Activated CD4-positive, alpha-beta memory T cell treated with anti-CD3 and anti-CD28 coated beads for 36 hours (primary cell): ENCODE results near the gene SARDH. TPM values are rescaled to one million over a fixed set of nuclear protein-coding genes. Genes with fewer than 3 reads are reported as not detected.

Experiments
- CTCF ChIA-PET: fragments of 350-600 bp; sonication (Branson Sonifier 250); formaldehyde crosslinking; loops from one replicate; lab custom pipeline; 2021; ENCODE audit warnings: antibody characterized with exemption, inconsistent platforms; lab: Charles Lee
- POLR2A ChIA-PET: fragments of 350-600 bp; sonication (Branson Sonifier 250); formaldehyde crosslinking; loops from one replicate; lab custom pipeline; 2021; ENCODE audit warnings: antibody characterized with exemption; lab: Charles Lee
- DNase-seq: peaks from one replicate; pipeline ENCODE4 v3.0.0-alpha.2; 2020
- H3K27ac Mint-ChIP-seq: one replicate; pipeline ENCODE4 v1.8.0; 2021; ENCODE audit warnings: mixed read lengths
- H3K27me3 Mint-ChIP-seq: one replicate; pipeline ENCODE4 v1.8.0; 2021; ENCODE audit warnings: mixed read lengths
- H3K36me3 Mint-ChIP-seq: one replicate; pipeline ENCODE4 v1.8.0; 2021; ENCODE audit warnings: mixed read lengths
- H3K4me1 Mint-ChIP-seq: one replicate; pipeline ENCODE4 v1.8.0; 2021; ENCODE audit warnings: low read depth, mixed read lengths
- H3K4me3 Mint-ChIP-seq: one replicate; pipeline ENCODE4 v1.8.0; 2021; ENCODE audit warnings: mild to moderate bottlenecking, mixed read lengths
- H3K9me3 Mint-ChIP-seq: one replicate; pipeline ENCODE4 v1.8.0; 2021; ENCODE audit warnings: mixed read lengths
- intact Hi-C: fragments of 100-400 bp; cut with micrococcal nuclease; formaldehyde crosslinking; loops from one replicate; pipeline ENCODE4 v1.15.1; 2023
- total RNA-seq, 2 experiments: library from RNA; stranded (reverse); gene quantifications; one replicate each; pipeline ENCODE4 v1.2.3, GENCODE V29; 2021

The SARDH gene
- total RNA-seq, 2 experiments from 2014 or later, result 6.5 to 6.6 TPM

GRCh38 chr9:133687856-133688761 is 50.0 kb downstream of the SARDH start:
- POLR2A ChIA-PET, result no interaction called here

DNA sequence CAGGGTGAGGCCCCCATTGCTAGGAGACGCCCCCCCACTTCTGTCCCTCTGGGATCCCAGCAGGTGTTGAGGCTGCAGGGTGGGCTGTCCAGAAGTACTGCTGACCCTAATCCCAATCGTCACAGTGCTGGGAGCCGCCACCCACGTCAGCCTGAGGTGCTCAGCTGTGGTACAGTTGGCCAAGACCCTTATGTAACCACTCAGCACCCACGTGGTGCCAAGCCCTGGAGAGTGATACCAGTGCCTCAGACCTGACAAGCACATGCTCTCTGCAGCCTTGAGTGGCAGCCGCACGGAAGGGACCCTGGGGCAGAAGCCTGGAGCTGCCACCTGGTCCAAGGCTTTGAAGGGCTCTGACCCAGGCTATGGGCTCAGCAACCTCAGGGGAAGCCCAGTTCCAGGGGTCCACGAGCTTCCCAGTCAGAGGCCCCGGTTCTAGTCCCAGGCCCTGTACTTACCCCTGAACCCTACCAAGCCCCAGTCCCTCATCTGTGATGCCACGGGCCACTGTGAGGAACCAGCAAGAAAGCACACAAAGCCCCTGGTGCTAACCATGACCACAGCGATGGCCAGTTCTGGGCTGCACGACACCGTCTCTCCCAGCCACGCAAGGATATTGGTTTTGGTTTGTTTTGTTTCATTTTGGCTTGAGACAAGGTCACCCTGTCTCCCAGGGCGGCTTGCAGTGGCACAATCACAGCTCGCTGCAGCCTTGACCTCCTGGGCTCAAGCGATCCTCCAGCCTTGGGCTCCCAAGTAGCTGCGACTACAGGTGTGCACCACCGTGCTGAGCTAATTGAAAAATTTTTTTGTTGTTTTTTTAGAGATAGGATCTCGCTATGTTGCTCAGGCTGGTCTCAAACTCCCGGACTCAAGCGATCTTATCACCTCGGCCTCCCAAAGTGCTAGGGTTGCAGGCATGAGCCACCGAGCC is 51.2 kb downstream of the SARDH start:
- no peaks in the 10 kb centered on the region for H3K9me3 Mint-ChIP-seq
- intact Hi-C loops, result no loop called here
- DNase-seq, result no peak
- ChIA-PET CTCF (no interaction called here), POLR2A (no interaction called here)
- H3K27me3 Mint-ChIP-seq, result no peaks in the 10 kb centered on the region
- no peak overlapping the region for H3K4me3 Mint-ChIP-seq
- peaks cover 25% of the 10 kb centered on the region for H3K4me1 Mint-ChIP-seq
- peaks cover 2% of the 10 kb centered on the region for H3K36me3 Mint-ChIP-seq
- no peak overlapping the region for H3K27ac Mint-ChIP-seq

More at GRCh38 chr9:133687856-133688761, 50.0 kb downstream of the SARDH start:
- no peaks in the 10 kb centered on the region for H3K27me3 Mint-ChIP-seq
- DNase-seq, result no peak
- peaks cover 2% of the 10 kb centered on the region for H3K36me3 Mint-ChIP-seq
- no peaks in the 10 kb centered on the region for H3K9me3 Mint-ChIP-seq
- CTCF ChIA-PET, result no interaction called here
- no peak overlapping the region for H3K27ac Mint-ChIP-seq
- peaks cover 24% of the 10 kb centered on the region for H3K4me1 Mint-ChIP-seq
- no peak overlapping the region for H3K4me3 Mint-ChIP-seq
- intact Hi-C loops, result no loop called here

GRCh38 chr9:133685653-133686609 is 52.2 kb downstream of the SARDH start:
- Mint-ChIP-seq H3K27me3 (no peaks in the 10 kb centered on the region), H3K36me3 (peaks cover 2% of the 10 kb centered on the region), H3K4me1 (peaks cover 19% of the 10 kb centered on the region), H3K9me3 (no peaks in the 10 kb centered on the region), H3K4me3 (no peak overlapping the region), H3K27ac (no peak overlapping the region)
- CTCF ChIA-PET, result no interaction called here
- DNase-seq, result no peak
- intact Hi-C loops, result no loop called here
- POLR2A ChIA-PET, result no interaction called here

- intact Hi-C loops, result no loop called here
- ChIA-PET CTCF (no interaction called here), POLR2A (no interaction called here)
- H3K27ac Mint-ChIP-seq, result no peak overlapping the region
- H3K9me3 Mint-ChIP-seq, result no peaks in the 10 kb centered on the region
- H3K4me3 Mint-ChIP-seq, result no peak overlapping the region
- DNase-seq, result no peak
- H3K36me3 Mint-ChIP-seq, result peaks cover 2% of the 10 kb centered on the region
- H3K27me3 Mint-ChIP-seq, result no peaks in the 10 kb centered on the region
- peaks cover 19% of the 10 kb centered on the region for H3K4me1 Mint-ChIP-seq
These were observed 53.2 kb downstream of the SARDH start for GRCh38 chr9:133684936-133685361.

DNA sequence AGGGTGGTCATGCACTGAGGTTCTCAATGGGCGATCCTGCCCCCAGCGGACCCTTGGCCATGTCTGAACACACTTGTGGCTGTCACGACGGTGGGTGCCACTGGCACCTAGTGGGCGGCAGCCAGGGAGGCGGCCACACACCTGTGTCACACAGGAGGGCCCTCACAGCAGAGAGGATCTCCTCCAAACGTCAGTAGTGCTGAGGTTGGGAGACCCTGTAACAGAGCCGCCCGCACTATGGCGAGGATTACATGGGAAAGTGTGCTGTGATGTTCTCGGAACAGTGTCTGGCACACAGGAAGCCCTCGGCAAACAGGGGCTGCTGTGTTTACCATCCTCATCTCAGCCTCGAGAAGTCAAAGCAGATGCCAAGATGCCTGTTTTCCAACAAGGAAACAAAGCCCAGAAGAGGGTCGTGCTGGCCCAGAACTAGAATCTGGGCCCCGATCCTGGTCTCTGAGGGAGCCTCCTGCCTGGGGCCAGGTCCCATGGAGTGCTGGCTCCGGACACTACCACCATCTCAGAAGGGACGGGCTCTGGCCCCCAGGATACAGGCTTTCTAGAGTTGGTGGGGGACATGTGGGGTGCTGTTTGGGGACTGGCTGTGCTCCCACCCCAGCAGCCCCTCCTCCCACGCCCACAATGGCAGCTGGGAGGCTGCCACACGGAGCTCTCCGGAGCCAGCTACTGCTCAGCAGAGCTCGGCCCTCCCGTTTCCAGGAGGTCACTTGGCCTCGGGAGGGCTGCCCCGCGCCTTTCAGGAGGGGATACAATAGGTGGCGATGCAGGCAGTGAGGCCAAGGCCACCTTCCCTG is 53.8 kb downstream of the SARDH start:
- DNase-seq, result no peak
- CTCF ChIA-PET, result interaction anchor here (0.7 to 1.7 kb wide), 4 partner anchors 14 to 59 kb away, joined by 3 to 8 read pairs (median 4); no protein-coding TSS in a partner anchor
- Mint-ChIP-seq H3K4me1 (peaks cover 19% of the 10 kb centered on the region), H3K27ac (peak overlapping the region; percentile 91), H3K27me3 (no peaks in the 10 kb centered on the region), H3K9me3 (no peaks in the 10 kb centered on the region), H3K36me3 (peaks cover 2% of the 10 kb centered on the region), H3K4me3 (no peak overlapping the region)
- intact Hi-C loops, result no loop called here
- POLR2A ChIA-PET, result interaction anchor here (1.9 kb wide), 1 partner anchor 17 kb away, joined by 18 read pairs; no protein-coding TSS in a partner anchor

- Mint-ChIP-seq H3K27ac (peak overlapping the region; percentile 91), H3K27me3 (no peaks in the 10 kb centered on the region), H3K9me3 (no peaks in the 10 kb centered on the region), H3K36me3 (peaks cover 2% of the 10 kb centered on the region), H3K4me1 (peaks cover 23% of the 10 kb centered on the region), H3K4me3 (peak overlapping the region; percentile 63)
- CTCF ChIA-PET, result interaction anchor here (0.6 to 1.7 kb wide), 5 partner anchors 13 to 137 kb away, joined by 3 to 8 read pairs (median 3); no protein-coding TSS in a partner anchor
- intact Hi-C loops, result loop anchor here (1.0 kb wide), 1 partner anchor 18 kb away; no protein-coding TSS in a partner anchor
- peak; percentile 77 for DNase-seq
- POLR2A ChIA-PET, result interaction anchor here (0.6 to 1.9 kb wide), 2 partner anchors 17 to 21 kb away, joined by 3 to 18 read pairs; no protein-coding TSS in a partner anchor
These were observed 54.5 kb downstream of the SARDH start for GRCh38 chr9:133683586-133684120.

- Mint-ChIP-seq H3K9me3 (no peaks in the 10 kb centered on the region), H3K4me1 (peaks cover 28% of the 10 kb centered on the region), H3K27ac (peak overlapping the region; percentile 91), H3K27me3 (no peaks in the 10 kb centered on the region), H3K4me3 (peak overlapping the region; percentile 63), H3K36me3 (peaks cover 2% of the 10 kb centered on the region)
- POLR2A ChIA-PET, result interaction anchor here (0.6 to 1.9 kb wide), 2 partner anchors 18 to 21 kb away, joined by 3 to 18 read pairs; no protein-coding TSS in a partner anchor
- intact Hi-C loops, result loop anchor here (1.0 kb wide), 1 partner anchor 18 kb away; no protein-coding TSS in a partner anchor
- CTCF ChIA-PET, result interaction anchor here (0.6 to 1.7 kb wide), 4 partner anchors 12 to 137 kb away, joined by 3 to 8 read pairs (median 4); no protein-coding TSS in a partner anchor
- DNase-seq, result no peak
These were observed 55.1 kb downstream of the SARDH start for GRCh38 chr9:133682818-133683585.

DNA sequence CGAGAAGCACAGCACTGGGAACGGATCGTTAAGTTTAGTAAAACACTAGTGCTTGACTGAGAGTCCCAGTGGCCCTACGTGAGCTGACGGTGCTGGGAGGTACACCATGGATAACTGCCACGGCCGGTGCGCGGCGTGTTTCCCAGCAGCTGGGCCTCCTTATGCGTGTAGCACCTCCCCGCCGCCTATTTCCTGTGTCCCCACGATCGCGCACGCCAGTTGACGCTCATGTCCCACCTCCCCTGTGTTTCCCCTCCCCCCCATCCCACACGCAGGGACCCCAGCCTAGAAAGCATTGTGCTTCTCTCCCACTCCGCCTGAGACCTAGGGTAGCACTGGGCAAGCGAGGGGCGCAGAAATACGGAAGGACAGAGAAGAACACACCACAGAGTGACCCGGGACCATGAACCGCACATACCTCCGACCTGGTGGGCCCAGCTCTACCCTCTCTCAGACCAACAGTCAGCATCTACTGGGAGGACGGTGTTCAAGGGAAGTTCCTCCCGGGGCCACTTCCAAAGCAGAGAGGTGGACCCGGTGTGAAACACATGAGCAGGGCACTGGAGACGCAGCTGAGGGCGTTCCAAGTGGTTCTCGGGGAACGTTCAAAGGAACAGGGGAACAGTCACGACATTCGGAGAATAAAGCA is 56.4 kb downstream of the SARDH start:
- Mint-ChIP-seq H3K4me3 (no peak overlapping the region), H3K4me1 (peaks cover 39% of the 10 kb centered on the region), H3K27ac (peak overlapping the region; percentile 18), H3K27me3 (no peaks in the 10 kb centered on the region), H3K36me3 (peaks cover 2% of the 10 kb centered on the region), H3K9me3 (no peaks in the 10 kb centered on the region)
- CTCF ChIA-PET, result no interaction called here
- intact Hi-C loops, result no loop called here
- no peak for DNase-seq
- POLR2A ChIA-PET, result no interaction called here

- H3K4me1 Mint-ChIP-seq, result peaks cover 45% of the 10 kb centered on the region
- H3K4me3 Mint-ChIP-seq, result no peak overlapping the region
- ChIA-PET POLR2A (no interaction called here), CTCF (no interaction called here)
- DNase-seq, result no peak
- H3K9me3 Mint-ChIP-seq, result no peaks in the 10 kb centered on the region
- no peaks in the 10 kb centered on the region for H3K27me3 Mint-ChIP-seq
- intact Hi-C loops, result no loop called here
- H3K27ac Mint-ChIP-seq, result no peak overlapping the region
- peaks cover 2% of the 10 kb centered on the region for H3K36me3 Mint-ChIP-seq
These were observed 57.0 kb downstream of the SARDH start for GRCh38 chr9:133680976-133681657.
